Naive thymus-derived CD4-positive, alpha-beta T cell (primary cell): Measurements from ENCODE around the gene NUP43. TPM values are rescaled to one million over a fixed set of nuclear protein-coding genes. Genes with fewer than 3 reads are reported as not detected.
A peak's percentile ranks its signal among the peaks of the same experiment; 100 is the strongest.

ENCODE experiments used
- ATAC-seq: fragments of 150-1000 bp; cut with Tn5 transposase; 2 replicates; pipeline ENCODE4 v1.10.0; 2021; ENCODE audit warnings: mild to moderate bottlenecking, moderate library complexity
- CTCF ChIA-PET: fragments of 350-600 bp; sonication (Branson Sonifier 250); formaldehyde crosslinking; loops from one replicate; lab custom pipeline; 2021; ENCODE audit warnings: antibody characterized with exemption; lab: Charles Lee
- POLR2A ChIA-PET: fragments of 350-600 bp; sonication (Branson Sonifier 250); formaldehyde crosslinking; loops from one replicate; lab custom pipeline; 2021; ENCODE audit warnings: antibody characterized with exemption, inconsistent platforms; lab: Charles Lee
- DNase-seq, 9 donors: peaks; one replicate each; pipeline versions ENCODE4 v3.0.0 to v3.0.0-alpha.2; 2020 to 2022; ENCODE audit warnings: mixed read lengths in 1 of 9
- H3K27ac ChIP-seq: one replicate; pipeline ENCODE4 v1.7.0; 2013; ENCODE audit warnings: mild to moderate bottlenecking, low read depth, low read length, moderate library complexity
- H3K27me3 ChIP-seq, 2 donors: one replicate each; pipeline ENCODE4 v1.7.0; 2013; ENCODE audit warnings: low read length in 2 of 2, mild to moderate bottlenecking in 2 of 2, moderate library complexity in 2 of 2; ENCODE audit not compliant: control insufficient read depth in 2 of 2, insufficient read depth in 2 of 2
- H3K36me3 ChIP-seq, 3 experiments: 1 replicate in 2 of 3; 2 replicates in 1 of 3; pipeline ENCODE4 v1.7.0; 2013; ENCODE audit warnings: low read length in 3 of 3, mild to moderate bottlenecking in 3 of 3, moderate library complexity in 1 of 3; ENCODE audit not compliant: insufficient read depth in 3 of 3, control insufficient read depth in 2 of 3
- H3K4me1 ChIP-seq, 2 donors: one replicate each; pipeline ENCODE4 v1.7.0; 2013; ENCODE audit warnings: low read length in 2 of 2, mild to moderate bottlenecking in 2 of 2, moderate library complexity in 1 of 2; ENCODE audit not compliant: control insufficient read depth in 2 of 2, insufficient read depth in 2 of 2
- H3K4me3 ChIP-seq: 2 replicates; pipeline ENCODE4 v1.7.0; 2013; ENCODE audit warnings: mild to moderate bottlenecking, low read length
- H3K9me3 ChIP-seq, 3 experiments: 1 replicate in 2 of 3; 2 replicates in 1 of 3; pipeline ENCODE4 v1.7.0; 2013; ENCODE audit warnings: low read length in 3 of 3; ENCODE audit not compliant: control insufficient read depth in 2 of 3
- H3K27ac Mint-ChIP-seq, 9 donors: one replicate each; pipeline ENCODE4 v1.8.0; 2020 to 2022; ENCODE audit warnings: mixed read lengths in 9 of 9, mild to moderate bottlenecking in 8 of 9, moderate library complexity in 5 of 9, inconsistent platforms in 2 of 9
- H3K27me3 Mint-ChIP-seq, 5 donors: one replicate each; pipeline ENCODE4 v1.8.0; 2021 to 2022; ENCODE audit warnings: mixed read lengths in 5 of 5, mild to moderate bottlenecking in 1 of 5
- H3K36me3 Mint-ChIP-seq, 5 donors: one replicate each; pipeline ENCODE4 v1.8.0; 2020 to 2022; ENCODE audit warnings: mixed read lengths in 5 of 5, mild to moderate bottlenecking in 3 of 5, inconsistent platforms in 1 of 5
- H3K4me1 Mint-ChIP-seq, 7 donors: one replicate each; pipeline ENCODE4 v1.8.0; 2020 to 2022; ENCODE audit warnings: mixed read lengths in 7 of 7, mild to moderate bottlenecking in 3 of 7, inconsistent platforms in 1 of 7
- H3K4me3 Mint-ChIP-seq, 10 donors: one replicate each; pipeline ENCODE4 v1.8.0; 2020 to 2022; ENCODE audit warnings: mild to moderate bottlenecking in 10 of 10, mixed read lengths in 10 of 10, moderate library complexity in 6 of 10, inconsistent platforms in 2 of 10
- H3K9me3 Mint-ChIP-seq, 11 donors: one replicate each; pipeline ENCODE4 v1.8.0; 2020 to 2022; ENCODE audit warnings: mixed read lengths in 11 of 11, mild to moderate bottlenecking in 4 of 11, inconsistent platforms in 1 of 11, moderate library complexity in 1 of 11
- intact Hi-C, 2 donors: fragments of 100-400 bp; cut with micrococcal nuclease; formaldehyde crosslinking; loops; one replicate each; pipeline ENCODE4 v1.15.1; 2023
- polyA plus RNA-seq, 2 donors: library from polyadenylated mRNA; unstranded; fragments of 300-500 nt; fragmentation: Illumina TruSeq; gene quantifications; one replicate each; pipeline ENCODE4 v1.2.3, GENCODE V29; 2021
- total RNA-seq, 6 experiments: library from RNA in 5 of 6; stranded (reverse) in 5 of 6; gene quantifications; 1 replicate in 5 of 6; 2 replicates in 1 of 6; pipeline ENCODE4 v1.2.3 and lab custom pipeline; 2021 to 2026

Gene NUP43
- total and polyA plus RNA-seq, 7 experiments from 2014 or later = 5.1 to 70.7 (median 20.5) TPM

GRCh38 chr6:149681209-149681608 is 65.1 kb downstream of the NUP43 start:
- intact Hi-C loops = no loop called here
- Histone ChIP-seq H3K9me3 (no peaks in the 10 kb centered on the region), H3K27ac (no peak overlapping the region), H3K27me3 (no peaks in the 10 kb centered on the region), H3K4me1 (no peaks in the 10 kb centered on the region), H3K36me3 (peaks cover 0 to 40% (median 7%) of the 10 kb centered on the region in 3 experiments), H3K4me3 (no peak overlapping the region)
- H3K36me3 Mint-ChIP-seq = peaks cover 8 to 38% (median 26%) of the 10 kb centered on the region in 5 donors
- no peak for DNase-seq
- ChIA-PET CTCF (no interaction called here), POLR2A (no interaction called here)
- H3K27ac Mint-ChIP-seq = peak overlapping the region in 4 of 9 donors; percentile 10 to 67 (median 32)
- no peak overlapping the region for H3K4me3 Mint-ChIP-seq
- H3K4me1 Mint-ChIP-seq = peaks cover 4 to 26% (median 16%) of the 10 kb centered on the region in 7 donors
- H3K9me3 Mint-ChIP-seq = no peaks in the 10 kb centered on the region
- no peaks in the 10 kb centered on the region for H3K27me3 Mint-ChIP-seq
- ATAC-seq = no peak

- ChIA-PET CTCF (no interaction called here), POLR2A (interaction anchor here (0.6 kb wide), 2 partner anchors 20 to 21 kb away, joined by 3 to 4 read pairs; no protein-coding TSS in a partner anchor)
- H3K4me3 ChIP-seq = no peak overlapping the region
- Mint-ChIP-seq H3K27ac (peak overlapping the region in 4 of 9 donors; percentile 7 to 67 (median 28)), H3K27me3 (no peaks in the 10 kb centered on the region), H3K9me3 (no peaks in the 10 kb centered on the region), H3K4me3 (no peak overlapping the region), H3K4me1 (peaks cover 3 to 24% (median 16%) of the 10 kb centered on the region in 7 donors), H3K36me3 (peaks cover 8 to 37% (median 26%) of the 10 kb centered on the region in 5 donors)
- peaks cover 0 to 47% (median 7%) of the 10 kb centered on the region in 3 experiments for H3K36me3 ChIP-seq
- no peak for DNase-seq
- H3K27ac ChIP-seq = no peak overlapping the region
- ATAC-seq = no peak
- no peaks in the 10 kb centered on the region for H3K9me3 ChIP-seq
- H3K4me1 ChIP-seq = no peaks in the 10 kb centered on the region
- no peaks in the 10 kb centered on the region for H3K27me3 ChIP-seq
- intact Hi-C loops = no loop called here
Measured at GRCh38 chr6:149680503-149680902, 65.8 kb downstream of the NUP43 start.

Other genes with a start within 250 kb of the NUP43 start
- 10 to 100 TPM; 21.0 to 42.9 (median 35.7) TPM for gene PPIL4, start 200.5 kb downstream of the NUP43 start, total RNA-seq
- gene PPIL4, start 200.5 kb downstream of the NUP43 start, polyA plus RNA-seq = 10 to 100 TPM; 15.3 to 16.3 TPM
- gene GINM1, start 180.2 kb downstream of the NUP43 start, total RNA-seq = 10 to 100 TPM; 14.4 to 27.3 (median 19.9) TPM
- 10 to 100 TPM; 24.6 to 25.4 TPM for gene GINM1, start 180.2 kb downstream of the NUP43 start, polyA plus RNA-seq
- 10 to 100 TPM; 14.1 to 22.6 (median 16.7) TPM for gene KATNA1, start 97.8 kb downstream of the NUP43 start, total RNA-seq
- 10 to 100 TPM; 21.7 to 32.8 TPM for gene KATNA1, start 97.8 kb downstream of the NUP43 start, polyA plus RNA-seq
- 10 to 100 TPM; 33.3 to 49.5 (median 44.6) TPM for gene LATS1, start 28.4 kb downstream of the NUP43 start, total RNA-seq
- gene LATS1, start 28.4 kb downstream of the NUP43 start, polyA plus RNA-seq = 10 to 100 TPM; 14.2 to 17.7 TPM
- gene PCMT1, start 3.2 kb upstream of the NUP43 start, total RNA-seq = 10 to 100 TPM; 26.6 to 84.9 (median 47.1) TPM
- gene PCMT1, start 3.2 kb upstream of the NUP43 start, polyA plus RNA-seq = 100 to 1,000 TPM; 132 to 135 TPM
- gene LRP11, start 117.8 kb upstream of the NUP43 start, total RNA-seq = 1 to 10 TPM in 4 of 5 experiments, under 1 TPM in 1; 0.88 to 3.7 (median 2.8) TPM
- gene LRP11, start 117.8 kb upstream of the NUP43 start, polyA plus RNA-seq = 1 to 10 TPM in 1 of 2 donors, under 1 TPM in 1; 0.76 to 1.5 TPM
- gene RAET1E, start 151.6 kb upstream of the NUP43 start, total RNA-seq = not detected
- gene RAET1E, start 151.6 kb upstream of the NUP43 start, polyA plus RNA-seq = not detected
- gene RAET1G, start 176.6 kb upstream of the NUP43 start, total RNA-seq = not detected
- not detected for gene RAET1G, start 176.6 kb upstream of the NUP43 start, polyA plus RNA-seq
- 1 to 10 TPM in 1 of 5 experiments, under 1 TPM in 3, not detected in 1; 0.27 to 1.0 (median 0.65) TPM for gene ULBP2, start 195.5 kb upstream of the NUP43 start, total RNA-seq
- under 1 TPM in 1 of 2 donors, not detected in 1; 0.56 TPM for gene ULBP2, start 195.5 kb upstream of the NUP43 start, polyA plus RNA-seq
- 1 to 10 TPM in 1 of 5 experiments, not detected in 4; 1.4 TPM for gene ULBP1, start 217.4 kb upstream of the NUP43 start, total RNA-seq
- gene ULBP1, start 217.4 kb upstream of the NUP43 start, polyA plus RNA-seq = not detected